ENCODE data around the gene SFMBT2.

SFMBT2 gene

DNA sequence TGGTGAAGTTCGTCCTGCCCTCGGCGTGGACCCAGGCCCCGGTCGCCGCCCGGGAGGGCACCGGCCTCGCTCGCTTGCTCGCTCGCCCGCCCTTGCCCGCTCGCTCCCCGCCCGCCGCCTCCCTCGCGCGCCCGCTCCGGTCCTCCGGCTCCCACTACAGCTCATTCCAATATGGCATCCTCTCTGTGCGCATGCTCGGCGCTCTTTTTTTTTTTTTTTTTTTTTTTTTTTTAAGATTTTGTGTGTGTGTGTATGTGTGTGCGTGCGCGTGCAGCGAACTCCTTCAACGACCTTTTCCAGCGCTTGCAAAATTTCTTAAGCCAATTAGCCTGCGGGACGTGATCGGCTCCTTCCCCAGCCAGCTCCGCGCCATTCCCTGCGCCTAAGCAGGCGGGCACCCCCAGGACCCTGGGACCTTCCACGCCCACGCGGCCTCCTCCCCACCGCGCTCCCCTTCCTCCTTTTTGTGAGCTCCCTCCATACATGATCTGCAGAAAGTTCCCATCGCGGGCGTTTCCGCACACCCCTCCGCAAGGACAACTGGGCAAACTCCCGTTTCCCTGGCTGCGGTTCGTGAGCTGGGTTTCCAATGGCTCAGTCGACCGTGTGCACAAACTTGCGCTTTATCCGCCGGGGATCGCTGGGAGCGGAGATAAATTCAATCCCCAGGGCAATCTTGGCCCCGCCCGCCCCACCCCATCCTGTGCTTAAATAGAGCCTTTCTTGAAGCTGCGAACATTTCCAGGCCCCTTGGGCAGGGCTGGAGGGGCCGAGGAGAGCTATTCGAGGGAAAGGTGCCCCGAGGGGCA is at the start of gene SFMBT2:
Gene SFMBT2, minus strand, starts transcription at position 173 of the 809 bp plus-strand sequence. CDS start 29,136 bp downstream, outside the sequence.
- DNase-seq (ENCODE audit: low read depth), result no peak

DNA sequence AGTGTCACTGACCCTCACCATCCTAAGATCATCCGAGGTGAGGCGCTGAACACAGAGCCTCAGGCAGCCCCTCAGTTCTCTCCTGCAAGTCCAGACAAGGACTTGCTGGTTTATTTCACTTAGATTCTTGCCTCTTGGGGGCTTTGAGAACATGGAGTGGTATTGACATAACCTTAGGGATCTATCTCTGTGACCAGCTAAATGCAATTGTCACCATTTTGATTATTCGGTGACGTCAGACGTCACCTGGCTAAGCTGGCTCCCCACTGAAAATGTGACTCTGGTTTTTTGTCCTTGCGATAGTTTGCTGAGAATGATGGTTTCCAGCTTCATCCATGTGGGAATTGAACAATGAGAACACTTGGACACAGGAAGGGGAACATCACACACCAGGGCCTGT is 49.2 kb upstream of the SFMBT2 start:
- no peak for DNase-seq (ENCODE audit: low read depth)

DNA sequence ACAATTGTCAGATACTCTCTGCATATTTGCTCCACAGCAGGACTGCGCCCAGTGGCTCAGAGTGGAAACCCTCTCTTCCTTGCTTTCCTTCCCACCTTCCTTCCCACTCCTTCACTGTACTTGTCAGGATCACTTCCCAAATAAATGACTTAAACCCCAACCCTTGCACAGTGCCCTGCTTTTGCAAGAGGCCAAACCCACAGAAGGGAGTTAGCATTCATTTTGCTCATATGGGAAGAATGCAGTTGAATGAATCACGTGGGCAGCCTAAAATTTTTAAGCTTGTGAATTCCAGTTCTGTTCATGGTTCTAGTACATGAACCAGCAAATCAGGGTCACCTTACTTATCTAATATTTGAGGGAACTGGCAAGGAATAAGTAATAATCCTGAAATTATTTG is 47.7 kb upstream of the SFMBT2 start:
- no peak for DNase-seq (ENCODE audit: low read depth)

- DNase-seq (ENCODE audit: low read depth), result no peak
Observed at GRCh38 chr10:7457478-7458316, 46.9 kb upstream of the SFMBT2 start.

- no peak for DNase-seq (ENCODE audit: low read depth)
Observed at GRCh38 chr10:7449063-7449695, 38.3 kb upstream of the SFMBT2 start.

DNA sequence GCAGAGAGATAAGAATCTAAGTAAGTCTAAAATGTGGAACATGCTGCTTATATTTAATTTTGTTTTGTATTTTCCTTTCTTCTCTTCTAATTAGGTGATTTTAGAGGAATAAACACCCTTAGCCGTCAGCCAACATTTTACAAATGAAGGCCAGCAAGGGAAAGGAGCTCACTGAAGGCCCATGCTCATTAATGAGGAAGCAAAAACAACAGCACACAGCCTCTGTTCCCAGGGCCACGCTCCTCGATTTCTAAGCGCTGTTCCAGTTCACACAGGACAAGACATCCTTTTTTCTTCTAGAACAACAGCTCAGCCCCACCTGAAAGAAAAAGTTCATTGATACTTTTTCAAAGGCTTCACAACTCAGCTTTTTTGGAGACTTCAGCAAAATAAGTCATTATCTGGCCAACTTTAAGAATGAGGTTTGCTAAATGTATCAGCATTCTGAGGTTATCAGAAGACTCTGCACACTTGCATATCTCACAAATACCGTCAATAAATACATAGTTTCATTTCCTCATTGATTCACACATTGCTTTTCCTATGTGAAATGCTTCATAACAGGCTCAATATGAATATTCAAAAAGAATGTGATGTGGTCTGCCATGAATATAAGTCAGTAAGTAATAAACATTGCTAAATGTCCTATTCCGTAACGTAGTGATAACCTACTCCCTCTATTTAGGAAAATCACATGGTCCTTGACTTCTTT is 34.8 kb upstream of the SFMBT2 start:
- DNase-seq (ENCODE audit: low read depth), result no peak

- no peak for DNase-seq (ENCODE audit: low read depth)
Observed at GRCh38 chr10:7444551-7445121, 33.8 kb upstream of the SFMBT2 start.

DNA sequence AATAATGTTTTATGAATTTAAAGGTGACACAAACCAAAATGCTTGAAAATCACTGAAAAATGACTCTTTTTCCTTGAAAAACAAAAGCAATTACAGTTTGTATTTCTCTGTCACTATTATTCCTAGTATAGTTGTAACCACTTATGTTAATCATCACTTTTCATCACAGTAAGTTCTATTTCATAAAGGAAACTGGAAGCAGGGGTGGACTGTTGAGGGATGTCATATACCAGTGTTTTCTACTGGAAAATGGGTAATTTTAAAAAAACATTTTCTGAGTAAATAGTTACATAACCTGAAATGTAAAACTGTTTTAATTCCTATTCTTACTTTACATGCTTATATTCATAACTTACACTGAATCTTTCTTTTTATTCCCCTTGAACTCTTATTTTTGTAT is 32.2 kb upstream of the SFMBT2 start:
- DNase-seq (ENCODE audit: low read depth), result no peak

- DNase-seq (ENCODE audit: low read depth), result no peak
Observed at GRCh38 chr10:7441403-7442147, 30.7 kb upstream of the SFMBT2 start.

- no peak for DNase-seq (ENCODE audit: low read depth)
Observed at GRCh38 chr10:7439696-7440095, 28.9 kb upstream of the SFMBT2 start.

DNA sequence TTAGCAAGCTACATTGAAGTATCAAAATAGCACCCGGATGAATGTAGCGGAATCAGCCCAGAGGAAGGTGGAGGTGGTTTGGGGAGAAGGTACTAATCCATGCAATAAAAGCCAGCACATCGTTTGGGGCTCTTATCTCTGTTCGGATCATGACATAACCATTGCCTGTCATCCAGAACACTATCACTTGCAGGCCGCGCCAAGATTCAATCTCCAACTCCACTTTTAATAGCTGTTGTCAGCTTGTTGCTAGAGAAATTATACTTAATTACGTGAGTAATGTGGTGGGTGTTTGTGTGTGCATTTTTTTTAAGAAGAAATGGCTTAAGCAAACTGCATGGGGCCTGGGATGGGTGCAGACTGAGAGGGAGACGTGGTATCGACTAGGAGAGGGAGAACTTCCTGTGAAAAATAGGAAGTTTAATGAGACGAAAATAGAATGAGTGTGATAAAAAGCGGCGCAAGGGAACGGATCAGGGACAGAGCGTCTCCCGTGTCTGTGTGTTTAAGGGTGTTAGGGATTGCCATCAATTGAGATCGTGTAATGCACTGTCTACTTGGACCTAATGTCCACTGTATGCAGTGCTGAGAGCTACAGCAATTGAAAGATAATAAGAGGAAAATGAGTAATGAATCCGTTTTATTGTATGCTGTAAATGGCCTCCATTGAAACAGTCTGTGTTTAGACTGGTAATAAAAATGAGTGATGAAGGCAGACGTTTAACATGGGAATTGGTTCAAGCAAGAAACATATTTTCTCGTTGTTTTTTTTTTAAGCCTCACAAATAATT is 27.6 kb upstream of the SFMBT2 start:
- no peak for DNase-seq (ENCODE audit: low read depth)

GRCh38 chr10:7436490-7437100 is 25.8 kb upstream of the SFMBT2 start:
- DNase-seq (ENCODE audit: low read depth), result no peak

DNA sequence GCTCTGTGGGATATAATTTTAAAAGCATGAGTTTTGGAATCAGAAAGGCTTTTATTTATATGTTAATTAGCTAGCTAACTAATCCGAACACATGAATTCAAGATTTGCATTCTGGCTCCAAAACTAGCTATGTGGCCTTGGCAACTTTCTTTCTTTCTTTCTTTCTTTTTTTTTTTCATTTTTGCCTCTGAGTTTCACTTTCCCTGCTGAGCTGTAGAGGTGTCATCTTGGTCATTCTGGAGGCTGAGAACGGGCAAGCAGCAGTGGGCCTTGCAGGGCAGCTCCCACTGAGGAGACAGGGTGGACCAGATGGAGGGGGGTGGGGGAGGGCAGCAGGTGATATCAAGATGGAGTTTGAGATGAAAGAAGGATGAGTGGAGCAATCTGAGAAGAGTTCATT is 24.8 kb upstream of the SFMBT2 start:
- no peak for DNase-seq (ENCODE audit: low read depth)

DNA sequence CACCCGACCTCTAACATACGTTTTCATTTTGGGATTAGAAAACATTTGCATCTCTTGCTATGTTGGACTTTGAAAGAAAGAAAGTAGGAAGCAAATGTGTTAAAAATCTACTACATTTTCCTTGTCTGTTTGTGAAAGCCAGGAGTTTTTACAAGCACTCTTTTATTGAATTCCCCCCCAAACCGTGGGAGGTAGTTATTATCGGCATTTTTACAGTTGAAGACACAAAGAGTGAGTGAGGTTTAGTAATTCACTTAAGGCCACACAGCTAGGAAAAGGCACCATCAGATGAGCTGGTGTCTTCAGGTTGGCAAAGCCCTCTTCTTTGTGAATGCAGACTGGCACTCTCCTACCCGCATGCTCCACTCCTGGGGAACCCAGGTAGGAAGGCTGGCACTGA is 23.5 kb upstream of the SFMBT2 start:
- no peak for DNase-seq (ENCODE audit: low read depth)

GRCh38 chr10:7433861-7434260 is 23.0 kb upstream of the SFMBT2 start:
- DNase-seq (ENCODE audit: low read depth), result no peak

DNA sequence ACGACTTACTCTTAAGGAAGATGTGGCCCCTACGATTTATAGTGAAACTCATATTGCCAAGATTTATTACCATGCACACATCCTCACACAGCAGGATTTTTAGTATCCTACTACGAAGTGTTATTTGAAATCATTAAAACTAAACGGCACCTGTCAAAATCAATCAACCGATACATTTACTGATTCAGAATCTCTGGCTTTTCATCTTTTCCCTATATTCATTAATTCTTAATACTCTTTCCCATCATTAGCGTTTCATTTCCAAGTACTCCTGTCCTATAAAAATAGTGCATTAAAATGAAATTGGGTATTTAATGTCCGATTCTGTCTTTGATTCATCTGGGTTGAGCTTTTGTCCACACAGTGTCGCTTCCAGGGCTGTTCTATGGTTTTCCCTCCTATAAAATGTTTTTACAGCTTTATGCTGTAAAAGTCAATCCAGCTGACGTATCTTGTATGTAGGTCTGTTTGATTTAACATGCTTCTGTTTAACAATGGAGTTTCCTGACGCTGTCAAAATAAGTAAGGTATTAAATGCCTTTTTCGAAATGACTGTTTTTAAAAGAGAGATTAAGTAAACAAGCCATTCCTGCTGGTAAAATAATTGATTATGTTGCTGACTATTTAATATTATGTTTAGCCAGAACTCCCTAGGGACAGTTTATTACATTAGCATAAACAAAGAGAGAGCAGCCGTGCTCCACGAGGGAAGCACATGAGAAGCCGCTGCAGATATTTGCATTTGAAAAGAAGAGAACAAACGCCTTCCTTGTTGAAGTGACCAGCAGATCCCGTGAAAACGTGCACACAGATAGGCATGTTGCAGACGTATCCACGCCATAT is 22.3 kb upstream of the SFMBT2 start:
- DNase-seq (ENCODE audit: low read depth), result no peak

GRCh38 chr10:7428673-7429350 is 18.0 kb upstream of the SFMBT2 start:
- no peak for DNase-seq (ENCODE audit: low read depth)

GRCh38 chr10:7426349-7426748 is 15.5 kb upstream of the SFMBT2 start:
- DNase-seq (ENCODE audit: low read depth), result no peak
